ENCODE measurements around the gene HDAC9.

The HDAC9 gene

GRCh38 chr7:18495412-18496340 lies at the start of gene HDAC9:
TSS of gene HDAC9 (plus strand) at chr7:18495749. CDS start at chr7:18496303, 554 bp downstream.
- in situ Hi-C loops (cut with MboI; ENCODE audit: low sequenced_read_pairs) = no loop called here

GRCh38 chr7:18445916-18446520 lies 49.5 kb upstream of the HDAC9 start:
- in situ Hi-C loops (cut with MboI; ENCODE audit: low sequenced_read_pairs) = no loop called here

GRCh38 chr7:18450019-18450418 lies 45.5 kb upstream of the HDAC9 start:
- in situ Hi-C loops (cut with MboI; ENCODE audit: low sequenced_read_pairs) = no loop called here

- in situ Hi-C loops (cut with MboI; ENCODE audit: low sequenced_read_pairs) = no loop called here
Observed at GRCh38 chr7:18455606-18456005, 39.9 kb upstream of the HDAC9 start.

GRCh38 chr7:18457832-18458231 lies 37.7 kb upstream of the HDAC9 start:
- in situ Hi-C loops (cut with MboI; ENCODE audit: low sequenced_read_pairs) = no loop called here

- in situ Hi-C loops (cut with MboI; ENCODE audit: low sequenced_read_pairs) = no loop called here
Observed at GRCh38 chr7:18458830-18459229, 36.7 kb upstream of the HDAC9 start.

- in situ Hi-C loops (cut with MboI; ENCODE audit: low sequenced_read_pairs) = no loop called here
Observed at GRCh38 chr7:18459484-18460245, 35.9 kb upstream of the HDAC9 start.

- in situ Hi-C loops (cut with MboI; ENCODE audit: low sequenced_read_pairs) = no loop called here
Observed at GRCh38 chr7:18461785-18462467, 33.6 kb upstream of the HDAC9 start.

GRCh38 chr7:18464830-18465229 lies 30.7 kb upstream of the HDAC9 start:
- in situ Hi-C loops (cut with MboI; ENCODE audit: low sequenced_read_pairs) = no loop called here

GRCh38 chr7:18467011-18467410 lies 28.5 kb upstream of the HDAC9 start:
- in situ Hi-C loops (cut with MboI; ENCODE audit: low sequenced_read_pairs) = no loop called here

GRCh38 chr7:18468795-18469194 lies 26.8 kb upstream of the HDAC9 start:
- in situ Hi-C loops (cut with MboI; ENCODE audit: low sequenced_read_pairs) = no loop called here

- in situ Hi-C loops (cut with MboI; ENCODE audit: low sequenced_read_pairs) = no loop called here
Observed at GRCh38 chr7:18469316-18469715, 26.2 kb upstream of the HDAC9 start.

- in situ Hi-C loops (cut with MboI; ENCODE audit: low sequenced_read_pairs) = no loop called here
Observed at GRCh38 chr7:18471476-18472160, 23.9 kb upstream of the HDAC9 start.

- in situ Hi-C loops (cut with MboI; ENCODE audit: low sequenced_read_pairs) = no loop called here
Observed at GRCh38 chr7:18472161-18472483, 23.4 kb upstream of the HDAC9 start.

GRCh38 chr7:18473119-18473518 lies 22.4 kb upstream of the HDAC9 start:
- in situ Hi-C loops (cut with MboI; ENCODE audit: low sequenced_read_pairs) = no loop called here

GRCh38 chr7:18474944-18475343 lies 20.6 kb upstream of the HDAC9 start:
- in situ Hi-C loops (cut with MboI; ENCODE audit: low sequenced_read_pairs) = no loop called here

GRCh38 chr7:18475488-18475887 lies 20.1 kb upstream of the HDAC9 start:
- in situ Hi-C loops (cut with MboI; ENCODE audit: low sequenced_read_pairs) = no loop called here

- in situ Hi-C loops (cut with MboI; ENCODE audit: low sequenced_read_pairs) = no loop called here
Observed at GRCh38 chr7:18481776-18482175, 13.8 kb upstream of the HDAC9 start.

- in situ Hi-C loops (cut with MboI; ENCODE audit: low sequenced_read_pairs) = no loop called here
Observed at GRCh38 chr7:18488049-18488448, 7.5 kb upstream of the HDAC9 start.

GRCh38 chr7:18489624-18490023 lies 5.9 kb upstream of the HDAC9 start:
- in situ Hi-C loops (cut with MboI; ENCODE audit: low sequenced_read_pairs) = no loop called here

GRCh38 chr7:18491871-18492270 lies 3.7 kb upstream of the HDAC9 start:
- in situ Hi-C loops (cut with MboI; ENCODE audit: low sequenced_read_pairs) = no loop called here
